ENCODE data around the gene RAB5IF.
"Not testable (repeated sequence)": the region's sequence is repeated elsewhere in the genome, so short reads cannot be mapped to it uniquely, and the experiment has no call there.

Gene RAB5IF

DNA sequence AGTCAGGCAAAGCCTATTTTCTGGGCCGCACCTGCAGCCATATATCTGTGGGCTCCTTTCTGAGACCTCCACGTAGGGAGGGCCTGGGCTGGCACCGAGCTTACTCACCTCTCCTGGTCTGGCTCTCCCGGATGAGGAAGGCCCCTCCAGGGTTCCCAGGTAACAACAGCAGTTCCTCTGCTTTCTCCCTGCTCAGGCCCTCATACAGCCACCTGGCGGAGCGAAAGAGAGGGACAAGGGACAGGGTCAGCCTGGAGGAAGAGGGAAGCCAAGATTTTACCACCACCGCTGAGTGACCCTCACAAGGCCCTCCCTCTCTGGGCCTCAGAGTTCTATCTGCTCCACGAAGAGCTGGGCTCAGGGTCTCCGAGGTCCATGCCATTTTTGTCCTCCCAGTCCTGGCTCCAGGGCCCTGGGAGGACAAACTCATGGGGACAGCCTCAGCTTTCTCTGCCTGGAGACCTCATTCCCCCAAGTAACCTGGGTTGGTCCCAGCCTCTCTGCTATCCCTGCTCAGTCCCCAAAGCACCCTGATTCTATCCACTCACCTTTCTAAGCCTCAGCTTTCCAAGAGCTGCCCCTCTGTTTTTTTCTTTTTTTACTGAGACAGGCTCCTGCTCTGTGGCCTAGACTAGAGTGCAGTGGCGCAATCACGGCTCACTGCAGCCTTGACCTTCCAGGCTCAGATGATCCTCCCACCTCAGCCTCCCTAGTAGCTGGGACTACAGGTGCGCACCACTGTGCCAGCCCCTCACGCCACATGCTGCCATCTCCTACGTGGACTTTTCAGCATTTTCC, 27.1 kb downstream of the RAB5IF start:
- Mint-ChIP-seq H3K36me3 (peaks cover 100% of the 10 kb centered on the region), H3K4me1 (peaks cover 56% of the 10 kb centered on the region), H3K9me3 (no peaks in the 10 kb centered on the region), H3K27ac (peak overlapping the region; percentile 88), H3K4me3 (no peak overlapping the region)
- ATAC-seq, result no peak
- no peak for DNase-seq (ENCODE audit: low spot score in 2 of 2)

GRCh38 chr20:36633285-36633772, 27.8 kb downstream of the RAB5IF start:
- Mint-ChIP-seq H3K4me1 (peaks cover 50% of the 10 kb centered on the region), H3K27ac (peak overlapping the region; percentile 88), H3K9me3 (no peaks in the 10 kb centered on the region), H3K36me3 (peaks cover 100% of the 10 kb centered on the region), H3K4me3 (no peak overlapping the region)
- DNase-seq (ENCODE audit: low spot score in 2 of 2) (no peak), ATAC-seq (no peak)

- Mint-ChIP-seq H3K27ac (peak overlapping the region; percentile 88), H3K36me3 (peaks cover 100% of the 10 kb centered on the region), H3K4me1 (peaks cover 43% of the 10 kb centered on the region), H3K9me3 (no peaks in the 10 kb centered on the region), H3K4me3 (no peak overlapping the region)
- ATAC-seq, result no peak
- DNase-seq (ENCODE audit: low spot score in 2 of 2), result no peak
These were observed 28.8 kb downstream of the RAB5IF start for GRCh38 chr20:36634342-36634741.

- not testable (repeated sequence) for ATAC-seq; H3K4me3 Mint-ChIP-seq; DNase-seq (ENCODE audit: low spot score in 2 of 2); H3K9me3 Mint-ChIP-seq
- H3K4me1 Mint-ChIP-seq, result peaks cover 31% of the 10 kb centered on the region
- peaks cover 96% of the 10 kb centered on the region for H3K36me3 Mint-ChIP-seq
- H3K27ac Mint-ChIP-seq, result peak overlapping the region; percentile 37
These were observed 33.4 kb downstream of the RAB5IF start for GRCh38 chr20:36638876-36639400.

DNA sequence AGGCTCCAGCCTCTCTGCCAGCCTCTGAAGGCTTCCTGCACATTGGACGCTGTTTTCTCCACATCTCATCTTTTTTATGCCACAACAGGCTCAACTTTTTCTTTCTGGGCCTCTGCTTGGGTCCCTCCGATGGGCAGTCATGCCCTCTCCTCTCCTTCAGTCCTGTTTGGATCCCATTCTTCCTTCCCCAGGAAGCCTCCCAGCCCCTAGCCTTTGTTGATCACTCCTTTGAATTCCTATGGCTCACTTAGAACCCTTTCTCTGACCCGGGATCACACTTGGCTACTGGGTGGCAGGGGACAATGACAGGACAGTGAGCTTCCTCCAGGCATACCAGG, 35.9 kb downstream of the RAB5IF start:
- DNase-seq (ENCODE audit: low spot score in 2 of 2) (no peak), ATAC-seq (no peak)
- Mint-ChIP-seq H3K4me3 (peak overlapping the region; percentile 94), H3K27ac (peak overlapping the region; percentile 99), H3K9me3 (no peaks in the 10 kb centered on the region), H3K4me1 (peaks cover 51% of the 10 kb centered on the region), H3K36me3 (peaks cover 85% of the 10 kb centered on the region)

- DNase-seq (ENCODE audit: low spot score in 2 of 2) (no peak), ATAC-seq (no peak)
- H3K4me1 Mint-ChIP-seq, result peaks cover 53% of the 10 kb centered on the region
- no peaks in the 10 kb centered on the region for H3K9me3 Mint-ChIP-seq
- peaks cover 79% of the 10 kb centered on the region for H3K36me3 Mint-ChIP-seq
- peak overlapping the region; percentile 99 for H3K27ac Mint-ChIP-seq
- peak overlapping the region; percentile 94 for H3K4me3 Mint-ChIP-seq
These were observed 36.6 kb downstream of the RAB5IF start for GRCh38 chr20:36642136-36642535.

- peaks cover 58% of the 10 kb centered on the region for H3K36me3 Mint-ChIP-seq
- ATAC-seq (peak; percentile 77), DNase-seq (ENCODE audit: low spot score in 2 of 2) (peak; percentile 52 to 80)
- no peaks in the 10 kb centered on the region for H3K9me3 Mint-ChIP-seq
- H3K27ac Mint-ChIP-seq, result peak overlapping the region; percentile 99
- H3K4me1 Mint-ChIP-seq, result peaks cover 57% of the 10 kb centered on the region
- peak overlapping the region; percentile 94 for H3K4me3 Mint-ChIP-seq
These were observed 38.6 kb downstream of the RAB5IF start for GRCh38 chr20:36644032-36644705.

GRCh38 chr20:36644706-36645095, 39.1 kb downstream of the RAB5IF start:
- no peak for DNase-seq (ENCODE audit: low spot score in 2 of 2)
- Mint-ChIP-seq H3K4me3 (peak overlapping the region; percentile 94), H3K4me1 (peaks cover 57% of the 10 kb centered on the region), H3K27ac (peak overlapping the region; percentile 99), H3K36me3 (peaks cover 53% of the 10 kb centered on the region), H3K9me3 (no peaks in the 10 kb centered on the region)
- peak; percentile 80 for ATAC-seq

GRCh38 chr20:36645353-36645752, 39.8 kb downstream of the RAB5IF start:
- Mint-ChIP-seq H3K27ac (peak overlapping the region; percentile 99), H3K9me3 (no peaks in the 10 kb centered on the region), H3K4me3 (peak overlapping the region; percentile 94), H3K4me1 (peaks cover 57% of the 10 kb centered on the region), H3K36me3 (peaks cover 47% of the 10 kb centered on the region)
- DNase-seq (ENCODE audit: low spot score in 2 of 2), result no peak
- no peak for ATAC-seq

GRCh38 chr20:36645998-36646397, 40.4 kb downstream of the RAB5IF start, which contains the start of gene SLA2:
Gene SLA2, minus strand, starts transcription at chr20:36646196. Its CDS starts 4,861 bp downstream, at chr20:36641335.
- peak; percentile 77 for ATAC-seq
- Mint-ChIP-seq H3K36me3 (peaks cover 40% of the 10 kb centered on the region), H3K27ac (peak within 1 kb of the TSS; percentile 99), H3K4me1 (peaks cover 57% of the 10 kb centered on the region), H3K9me3 (no peaks in the 10 kb centered on the region), H3K4me3 (peak within 1 kb of the TSS; percentile 94)
- DNase-seq (ENCODE audit: low spot score in 2 of 2), result peak; percentile 36 to 77

- ATAC-seq (no peak), DNase-seq (ENCODE audit: low spot score in 2 of 2) (no peak)
- Mint-ChIP-seq H3K9me3 (no peaks in the 10 kb centered on the region), H3K27ac (peak overlapping the region; percentile 99), H3K4me1 (peaks cover 52% of the 10 kb centered on the region), H3K4me3 (peak overlapping the region; percentile 94), H3K36me3 (peaks cover 33% of the 10 kb centered on the region)
These were observed 41.1 kb downstream of the RAB5IF start for GRCh38 chr20:36646678-36647077.

DNA sequence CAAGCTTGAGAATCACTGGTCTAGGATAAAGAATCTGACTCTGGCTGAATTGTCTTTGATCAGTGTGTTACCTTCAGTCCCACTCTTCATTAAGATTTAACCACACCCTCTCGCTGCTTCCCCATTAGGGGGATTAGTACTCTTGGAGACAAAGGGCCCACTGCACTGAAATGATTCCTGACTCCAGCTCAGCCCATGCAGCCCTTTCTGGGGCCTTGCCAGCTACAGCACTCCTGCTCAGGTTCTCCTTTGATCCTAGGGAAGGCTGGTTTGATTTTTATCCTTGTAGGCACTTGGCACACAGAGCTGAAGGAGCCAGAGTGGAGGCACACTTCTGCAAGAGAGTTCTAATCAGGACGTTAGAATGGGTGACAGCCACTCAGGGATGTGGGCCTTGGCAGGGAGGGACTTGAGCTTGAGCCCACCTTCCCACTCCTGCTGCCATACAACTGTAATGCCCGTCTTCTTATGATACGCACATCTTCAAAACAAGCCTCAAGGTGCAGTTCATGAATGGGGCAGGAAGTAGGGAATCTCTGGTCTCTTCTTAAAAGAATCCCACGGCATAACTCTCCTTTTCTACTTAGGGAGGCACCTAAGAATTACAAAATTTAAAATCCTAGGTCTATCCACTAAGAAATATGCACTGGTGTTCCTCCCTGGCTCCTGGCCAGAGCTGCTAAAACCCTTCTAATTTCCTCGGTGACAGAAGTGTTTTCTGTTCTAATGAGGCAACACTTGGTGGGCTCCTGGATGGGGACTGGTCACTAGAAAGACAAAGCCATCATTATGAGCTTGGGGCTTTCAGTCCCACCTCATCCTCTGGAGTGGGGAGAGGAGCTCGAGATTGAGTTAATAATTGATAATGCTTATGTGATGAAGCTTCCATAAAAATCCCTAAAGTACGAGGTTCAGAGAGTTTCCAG, 41.9 kb downstream of the RAB5IF start:
- no peaks in the 10 kb centered on the region for H3K9me3 Mint-ChIP-seq
- H3K36me3 Mint-ChIP-seq, result peaks cover 27% of the 10 kb centered on the region
- peak overlapping the region; percentile 99 for H3K27ac Mint-ChIP-seq
- DNase-seq (ENCODE audit: low spot score in 2 of 2) (no peak), ATAC-seq (no peak)
- peak overlapping the region; percentile 94 for H3K4me3 Mint-ChIP-seq
- H3K4me1 Mint-ChIP-seq, result peaks cover 44% of the 10 kb centered on the region

- Mint-ChIP-seq H3K4me3 (no peak overlapping the region), H3K9me3 (no peaks in the 10 kb centered on the region), H3K36me3 (peaks cover 11% of the 10 kb centered on the region), H3K4me1 (peaks cover 5% of the 10 kb centered on the region), H3K27ac (no peak overlapping the region)
- DNase-seq (ENCODE audit: low spot score in 2 of 2), result no peak
- ATAC-seq, result no peak
These were observed 47.9 kb downstream of the RAB5IF start for GRCh38 chr20:36653456-36653855.

- DNase-seq (ENCODE audit: low spot score in 2 of 2), result no peak
- no peak for ATAC-seq
- Mint-ChIP-seq H3K4me1 (peaks cover 11% of the 10 kb centered on the region), H3K27ac (no peak overlapping the region), H3K4me3 (no peak overlapping the region), H3K36me3 (peaks cover 11% of the 10 kb centered on the region), H3K9me3 (no peaks in the 10 kb centered on the region)
These were observed 48.9 kb downstream of the RAB5IF start for GRCh38 chr20:36654506-36654905.

GRCh38 chr20:36655004-36655403, 49.4 kb downstream of the RAB5IF start:
- Mint-ChIP-seq H3K36me3 (peaks cover 11% of the 10 kb centered on the region), H3K4me3 (no peak overlapping the region), H3K4me1 (peaks cover 11% of the 10 kb centered on the region), H3K9me3 (no peaks in the 10 kb centered on the region), H3K27ac (no peak overlapping the region)
- ATAC-seq (no peak), DNase-seq (ENCODE audit: low spot score in 2 of 2) (no peak)

Data from stimulated activated effector memory CD8-positive, alpha-beta T cell treated with anti-CD3 and anti-CD28 coated beads, Interleukin-12 subunit alpha, Interleukin-12 subunit beta, amount 100 ng/mL, for 72 hours (primary cell).